Activated CD8-positive, alpha-beta memory T cell treated with anti-CD3 and anti-CD28 coated beads for 48 hours (primary cell): ENCODE data around the gene UBE2E1.

Source experiments
- DNase-seq, 3 experiments: peaks; one replicate each; pipeline ENCODE4 v3.0.0-alpha.2; 2020; ENCODE audit warnings: low read depth in 2 of 3, low spot score in 2 of 3

The UBE2E1 gene

DNA sequence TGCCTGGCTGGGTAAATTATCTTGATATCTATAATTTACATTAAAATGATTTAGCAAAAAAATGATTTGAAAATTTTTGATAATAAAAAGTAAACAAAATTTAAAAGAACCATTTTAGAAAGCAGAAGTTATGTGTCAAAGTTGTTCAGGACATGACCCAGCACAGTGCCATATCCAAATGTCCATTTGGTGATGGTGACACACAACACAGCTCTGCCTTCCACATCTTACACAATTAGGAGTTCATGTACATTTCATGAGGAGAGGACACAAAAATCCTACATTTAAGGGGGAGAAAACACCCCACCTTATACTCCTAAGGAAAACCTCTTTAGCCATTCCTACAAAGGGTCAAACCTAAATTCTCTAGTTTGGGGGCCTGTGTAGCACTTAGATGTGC is 10.7 kb upstream of the UBE2E1 start:
- DNase-seq, result no peak

DNA sequence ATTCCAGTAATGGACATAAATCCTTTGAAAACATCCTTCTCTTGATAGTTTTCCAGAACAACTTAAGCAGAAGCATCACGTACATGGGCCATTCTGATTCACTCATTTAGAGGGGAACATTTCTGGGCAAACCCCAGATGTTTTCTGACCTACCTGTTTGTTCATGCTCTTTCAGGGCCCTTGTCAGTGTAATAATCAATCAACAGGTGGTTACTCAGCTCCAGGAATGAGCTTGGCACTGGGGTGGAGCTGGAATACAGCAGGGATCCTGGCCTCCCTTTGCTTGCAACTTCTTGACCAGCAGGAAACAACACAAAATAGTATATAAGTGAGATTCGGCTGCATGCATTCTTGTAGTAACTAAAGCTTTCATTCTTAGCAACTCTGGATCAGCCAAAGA is 9.2 kb upstream of the UBE2E1 start:
- DNase-seq, result no peak

DNA sequence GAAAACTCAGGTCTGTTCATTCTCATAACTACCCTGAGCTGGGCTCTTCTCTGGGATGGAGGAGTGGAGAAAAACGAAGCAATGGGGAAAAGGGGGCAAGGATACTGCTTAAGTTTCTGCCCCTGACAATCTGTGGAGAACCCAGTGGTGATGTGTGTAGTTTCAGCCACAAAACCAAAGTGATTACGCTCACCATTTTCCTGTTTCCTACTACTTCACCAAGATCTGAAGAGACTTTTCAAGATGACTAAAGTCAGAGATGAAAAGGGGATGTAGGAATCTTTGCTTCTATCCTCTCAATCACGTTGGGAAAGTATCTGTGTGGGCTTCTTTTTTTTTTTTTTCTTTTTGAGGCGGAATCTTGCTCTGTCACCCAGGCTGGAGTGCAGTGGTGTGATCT is 8.3 kb upstream of the UBE2E1 start:
- DNase-seq, result no peak

DNA sequence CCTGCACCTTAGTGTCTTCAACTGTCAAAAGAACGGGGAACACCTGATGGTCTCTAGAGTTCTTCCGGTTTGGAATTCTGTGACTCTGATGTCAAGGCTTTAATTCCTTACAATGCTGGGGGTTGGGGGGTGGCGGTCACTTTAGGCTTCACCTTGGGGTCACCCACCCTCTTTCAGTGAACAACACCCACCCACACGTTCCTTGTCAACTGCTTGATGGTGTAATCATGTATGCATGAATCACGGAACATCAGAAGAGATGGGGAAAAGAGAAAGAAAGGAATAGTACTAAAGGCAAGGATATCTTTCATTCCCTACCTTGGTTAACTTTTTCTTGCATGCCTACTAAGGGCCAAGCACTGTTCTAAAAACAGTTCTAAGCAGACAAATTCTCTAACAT is 7.3 kb upstream of the UBE2E1 start:
- DNase-seq, result no peak

DNA sequence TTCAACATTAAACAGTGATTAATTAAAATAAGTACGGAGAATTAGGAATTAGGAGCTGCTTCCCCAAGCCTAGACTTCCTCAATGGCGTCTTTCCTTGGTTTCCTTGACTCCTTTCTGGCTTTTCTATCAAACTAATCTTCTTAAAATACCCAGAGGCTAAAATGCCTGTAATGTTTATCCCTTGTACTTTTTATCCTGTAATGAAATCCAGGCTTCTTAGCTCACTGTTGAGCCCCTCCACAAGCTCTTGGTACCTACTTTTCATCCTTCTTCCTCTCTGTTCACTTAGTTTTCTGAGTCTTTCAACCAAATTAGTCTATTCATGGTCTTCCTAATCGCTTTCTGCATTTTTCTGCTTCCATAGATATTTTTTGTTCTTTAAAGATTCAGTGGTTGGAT is 6.9 kb upstream of the UBE2E1 start:
- no peak for DNase-seq

DNA sequence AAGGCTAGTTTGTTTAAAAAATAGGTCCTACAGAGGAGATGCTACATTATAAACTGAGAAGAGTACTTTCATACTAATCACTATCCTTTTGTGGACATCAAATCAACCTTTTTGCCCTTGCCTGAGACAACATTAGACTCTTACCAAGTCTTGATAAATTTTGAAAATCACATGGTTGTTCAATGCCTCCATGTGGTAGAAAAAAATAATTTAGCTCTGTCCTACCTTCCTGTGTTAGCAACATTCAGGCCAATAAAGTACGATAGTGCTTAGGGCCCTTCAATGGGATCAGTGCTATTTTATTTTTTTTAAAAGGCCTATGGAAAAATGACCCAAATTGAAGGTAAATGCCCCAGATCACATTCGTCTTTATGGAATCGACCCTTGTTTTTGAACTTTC is 5.0 kb upstream of the UBE2E1 start:
- DNase-seq, result no peak

DNA sequence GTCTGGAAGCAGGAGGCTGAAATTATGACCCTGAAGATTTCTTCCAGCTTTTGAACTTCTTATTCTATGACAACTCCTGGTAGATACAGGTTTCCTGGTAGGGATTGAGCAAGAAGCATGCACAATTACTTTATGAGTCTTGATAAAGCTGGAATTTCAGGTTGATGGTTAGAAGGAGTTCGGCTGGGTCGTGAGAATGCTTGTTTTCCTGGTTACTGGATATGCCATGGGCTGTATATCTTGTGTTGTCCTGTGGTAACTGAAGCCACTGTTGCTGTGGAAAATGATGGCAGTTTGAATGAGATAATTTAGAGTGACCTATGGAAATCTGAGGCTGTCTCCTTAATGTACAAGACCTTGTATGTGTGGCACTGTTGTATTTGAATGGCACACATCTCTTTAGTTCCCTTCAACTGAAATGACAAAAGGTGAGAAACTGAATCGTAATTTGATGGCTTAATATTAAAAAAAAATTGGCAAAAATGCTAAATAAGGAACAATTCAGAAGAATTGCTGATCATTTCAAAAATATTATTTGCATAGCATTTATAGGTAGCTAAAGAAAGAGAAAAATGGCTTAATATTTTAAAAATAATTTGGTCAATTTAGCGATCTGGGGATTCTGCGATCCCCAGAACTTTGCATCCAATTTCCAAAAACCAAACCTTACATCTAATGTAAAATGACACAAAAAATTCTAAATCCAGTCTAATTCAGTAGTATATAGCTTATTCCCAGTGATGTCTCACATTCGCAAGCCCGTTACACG is 1.1 kb upstream of the UBE2E1 start:
- DNase-seq, result no peak

DNA sequence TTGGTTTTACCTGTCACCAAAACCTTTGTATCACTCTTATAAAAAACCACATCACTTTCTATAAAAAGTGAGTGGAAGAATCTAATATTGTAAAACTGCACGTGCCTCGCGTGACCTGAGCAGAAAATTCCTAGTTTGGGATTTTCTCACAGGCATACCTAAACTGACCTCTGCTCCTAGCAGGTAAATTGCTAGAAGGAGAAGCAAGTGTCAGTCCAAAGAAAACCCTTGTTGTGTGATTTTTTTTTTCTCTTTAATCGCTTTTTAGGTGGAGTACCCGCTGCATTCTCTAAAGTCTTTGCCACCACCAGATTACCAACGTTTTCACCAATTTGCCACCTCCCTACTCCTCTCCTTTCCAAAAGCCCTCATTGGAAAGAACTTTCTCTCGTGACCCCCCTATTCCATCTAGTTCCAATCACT is 534 bp upstream of the UBE2E1 start:
- no peak for DNase-seq

DNA sequence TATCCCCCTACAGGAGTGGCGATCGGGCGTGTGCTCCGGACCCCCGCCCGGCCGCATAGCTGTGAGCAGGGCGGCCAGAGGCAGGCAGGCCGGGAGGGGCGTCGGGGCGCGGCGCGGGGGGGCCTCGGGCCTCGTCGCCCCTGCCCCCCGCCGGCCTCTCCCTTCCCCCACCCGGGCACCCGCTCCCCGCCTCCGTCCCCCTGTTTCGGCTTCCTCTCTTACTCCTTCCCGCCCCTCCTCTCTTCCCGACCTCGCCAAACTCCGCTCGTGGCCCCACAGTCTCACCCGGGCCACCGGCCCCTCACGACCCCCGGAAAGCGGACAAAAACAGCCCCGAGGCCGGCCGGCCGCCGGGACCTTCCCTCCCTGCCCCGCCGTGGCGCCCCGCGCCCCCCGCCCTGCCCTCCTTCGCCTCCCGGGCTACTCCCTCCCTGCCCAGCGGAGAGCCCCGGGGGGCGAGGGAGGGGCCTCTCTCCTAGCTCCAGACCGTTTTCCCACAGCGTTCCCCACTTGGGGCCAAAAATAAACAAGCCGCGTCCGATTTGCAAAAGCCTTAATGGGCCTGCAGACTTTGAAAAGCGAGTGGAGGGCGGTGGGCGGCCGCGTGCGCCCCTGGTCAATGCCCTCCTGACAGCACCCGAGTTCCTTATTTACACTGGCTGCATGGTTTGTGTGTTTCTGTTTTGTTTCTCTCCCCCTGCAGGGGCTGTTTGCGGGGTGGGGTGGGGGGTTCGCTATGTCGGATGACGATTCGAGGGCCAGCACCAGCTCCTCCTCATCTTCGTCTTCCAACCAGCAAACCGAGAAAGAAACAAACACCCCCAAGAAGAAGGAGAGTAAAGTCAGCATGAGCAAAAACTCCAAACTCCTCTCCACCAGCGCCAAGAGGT is 1.0 kb downstream of the UBE2E1 start:
- peak in 1 of 3 experiments; percentile 12 for DNase-seq

DNA sequence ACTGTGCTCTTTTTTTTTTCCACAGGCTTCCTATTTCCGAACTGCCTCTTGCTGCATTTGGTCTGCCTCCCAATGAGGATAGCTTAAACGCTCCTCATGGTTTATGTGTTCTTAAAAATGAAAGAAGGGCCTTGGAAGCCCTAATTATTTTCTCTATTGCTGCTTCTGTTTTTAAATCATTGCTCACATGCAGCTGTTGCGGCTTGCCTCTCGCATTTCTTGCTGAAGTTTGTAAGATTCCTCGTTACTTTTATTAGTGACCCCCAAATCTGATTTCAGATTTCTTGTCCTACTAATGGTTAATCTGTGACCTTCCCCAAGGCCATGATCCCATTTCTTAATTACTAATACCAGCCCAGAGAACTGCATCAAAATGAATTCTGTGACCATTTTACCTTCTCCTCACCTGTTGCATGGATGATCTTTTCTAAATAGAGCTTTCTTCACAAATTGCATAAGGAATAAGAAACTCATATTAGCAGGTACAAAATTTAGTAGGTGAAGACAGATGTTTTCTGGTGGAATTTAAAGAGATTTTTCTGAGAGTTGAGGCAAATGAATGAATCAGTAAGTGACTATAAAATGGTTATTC is 1.8 kb downstream of the UBE2E1 start:
- no peak for DNase-seq

DNA sequence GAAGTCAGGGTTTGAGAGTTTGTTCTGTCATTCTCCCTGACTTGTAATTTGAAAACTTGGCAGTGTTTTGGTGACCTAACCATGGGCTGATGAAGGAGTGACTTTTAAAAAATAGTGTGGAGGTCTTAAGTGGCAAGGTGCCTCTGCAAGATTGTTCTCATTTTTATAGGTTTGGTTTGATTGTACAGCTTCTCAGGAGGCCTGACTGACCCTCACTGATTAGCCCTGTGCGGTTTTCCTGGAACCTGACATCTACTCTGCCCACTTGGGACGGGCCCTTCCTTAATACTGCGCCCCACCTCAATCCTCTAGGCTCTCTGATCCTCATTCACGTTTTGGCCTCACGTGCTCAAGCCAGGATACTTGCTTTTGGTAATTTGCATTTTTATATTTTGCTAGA is 2.8 kb downstream of the UBE2E1 start:
- DNase-seq, result no peak

DNA sequence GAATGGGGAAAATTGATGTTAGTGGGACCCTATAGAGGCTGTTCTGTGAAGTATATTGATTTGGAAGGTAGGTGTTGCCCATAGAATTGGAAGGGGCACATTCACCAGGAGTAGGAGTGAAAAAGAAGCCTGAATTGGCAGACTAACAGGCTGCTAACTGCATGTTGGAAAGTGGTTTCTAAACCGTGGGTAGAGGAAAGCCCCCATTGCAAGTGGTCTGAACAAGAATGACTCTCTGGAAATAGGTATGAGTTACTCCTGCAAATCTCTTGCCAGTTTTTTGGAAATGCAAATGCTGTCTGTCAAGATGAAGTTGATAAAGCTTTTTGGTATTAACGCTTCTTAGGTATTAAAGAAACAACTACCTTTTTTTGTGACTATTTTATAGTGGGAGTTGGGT is 3.5 kb downstream of the UBE2E1 start:
- DNase-seq, result no peak

DNA sequence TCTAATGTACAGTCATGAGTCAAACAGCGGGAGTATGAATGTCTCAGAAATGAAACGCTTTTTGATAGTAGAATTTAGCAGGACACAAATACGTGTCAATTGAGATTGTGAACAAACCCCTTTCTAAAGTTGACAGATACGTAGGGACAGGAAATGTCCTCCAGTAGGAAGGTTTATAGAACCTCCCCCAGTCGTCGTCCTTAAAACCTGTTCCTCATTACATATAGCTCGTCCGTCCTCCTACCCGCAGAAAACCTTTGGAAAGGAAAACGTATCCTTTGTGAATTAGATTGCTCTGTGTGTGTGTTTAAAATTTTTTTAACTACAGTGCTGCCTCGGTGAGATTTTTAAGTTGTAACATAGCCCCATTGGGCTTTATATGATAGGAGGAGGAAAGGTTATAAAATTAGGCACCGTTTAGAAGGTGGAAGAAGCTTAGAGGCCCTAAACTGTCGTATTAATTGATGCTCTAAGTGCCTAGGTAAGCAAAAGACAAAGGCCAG is 4.1 kb downstream of the UBE2E1 start:
- DNase-seq, result no peak

DNA sequence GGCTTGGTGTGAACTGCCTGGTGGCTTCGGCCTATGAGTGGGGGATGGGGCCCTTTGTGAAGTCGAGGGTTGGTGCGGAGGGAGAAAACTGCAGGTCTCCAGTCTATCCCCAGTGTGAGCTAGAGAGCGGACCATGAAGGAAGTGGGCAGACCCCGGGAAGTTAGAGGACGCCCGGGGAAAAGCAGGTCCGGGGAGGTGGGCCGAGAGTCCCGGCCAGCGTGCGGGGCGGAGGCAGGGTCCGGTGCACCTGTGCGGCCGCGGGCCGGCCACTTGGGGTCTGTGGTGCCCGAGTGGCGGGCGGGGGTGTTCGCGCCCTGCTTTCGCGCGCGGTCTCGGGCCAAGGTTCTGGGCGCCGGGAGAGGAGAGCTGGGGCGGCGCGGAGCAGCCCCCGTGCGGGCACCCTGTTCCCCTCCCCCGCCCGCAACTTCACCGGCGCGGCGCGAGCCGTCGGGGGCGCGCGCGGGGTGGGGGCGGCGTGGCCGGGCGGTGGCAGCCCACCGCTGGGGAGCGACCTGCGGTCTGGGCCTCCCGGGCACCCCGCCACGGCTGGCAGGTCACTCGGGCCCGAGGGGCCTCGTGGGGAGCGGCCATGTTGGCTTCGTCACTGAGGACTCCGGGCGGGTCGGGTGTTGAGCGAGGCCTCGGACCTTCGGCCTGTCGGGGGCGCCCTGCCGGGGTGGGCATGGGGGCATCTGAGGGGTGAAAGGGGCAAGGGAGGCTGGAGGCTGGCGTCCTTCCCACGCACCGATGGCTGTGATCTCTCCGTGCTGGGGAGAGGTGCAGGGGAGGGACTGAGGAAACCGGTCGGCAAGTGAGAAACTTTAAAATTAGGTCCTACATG is 4.8 kb downstream of the UBE2E1 start:
- peak in 1 of 3 experiments; percentile 40 for DNase-seq

DNA sequence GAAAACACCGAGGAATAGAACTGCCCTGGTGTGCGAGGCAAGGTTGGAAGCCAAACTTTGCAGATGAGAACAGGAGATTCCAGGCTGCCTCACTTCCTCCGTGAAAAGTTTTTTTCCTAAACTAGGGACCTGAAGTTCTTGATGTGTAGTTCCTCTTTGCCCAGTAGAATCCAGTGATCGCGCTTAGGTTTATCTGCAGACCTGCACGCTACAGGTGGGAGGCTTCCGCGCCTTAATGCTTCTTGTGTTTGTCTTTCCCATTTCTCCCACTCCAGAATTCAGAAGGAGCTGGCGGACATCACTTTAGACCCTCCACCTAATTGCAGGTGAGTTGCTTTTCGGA is 5.4 kb downstream of the UBE2E1 start:
- DNase-seq, result no peak

DNA sequence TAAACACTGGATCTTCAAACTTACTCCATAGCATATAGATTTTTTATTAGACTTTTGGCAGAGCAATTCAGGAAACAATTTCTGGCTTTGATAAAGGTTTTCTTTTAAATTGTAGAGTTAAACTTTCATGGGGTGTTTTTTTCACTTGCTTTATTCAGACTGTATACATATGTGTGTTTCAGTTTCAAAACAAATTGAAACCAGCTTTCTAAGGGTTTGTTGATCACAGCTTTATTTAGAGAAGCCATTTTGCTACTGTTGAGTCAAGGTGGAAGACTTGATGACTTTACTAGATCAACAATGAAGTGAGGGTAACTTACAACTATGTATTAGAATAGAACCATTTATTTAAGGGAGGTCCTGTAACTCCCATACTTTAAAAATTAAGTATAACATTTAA is 6.2 kb downstream of the UBE2E1 start:
- no peak for DNase-seq

DNA sequence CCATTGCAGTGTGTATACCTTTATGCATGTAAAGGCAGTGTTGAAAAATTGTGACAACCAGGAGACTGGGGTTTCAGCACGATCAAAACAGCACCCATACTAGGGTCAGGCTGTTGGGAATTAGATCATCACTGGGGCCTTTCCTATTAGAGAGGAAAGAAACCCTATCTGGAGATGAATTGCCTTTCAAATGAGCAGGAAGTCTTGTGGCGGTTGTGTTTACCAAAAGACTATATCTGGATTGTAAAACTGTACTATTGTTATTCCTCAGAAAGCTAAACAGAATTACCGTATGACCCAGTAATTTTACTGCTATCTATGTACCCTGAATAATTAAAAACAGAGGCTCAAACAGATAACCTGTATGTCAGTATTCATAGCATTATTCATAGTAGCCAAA is 10.1 kb downstream of the UBE2E1 start:
- DNase-seq, result no peak

DNA sequence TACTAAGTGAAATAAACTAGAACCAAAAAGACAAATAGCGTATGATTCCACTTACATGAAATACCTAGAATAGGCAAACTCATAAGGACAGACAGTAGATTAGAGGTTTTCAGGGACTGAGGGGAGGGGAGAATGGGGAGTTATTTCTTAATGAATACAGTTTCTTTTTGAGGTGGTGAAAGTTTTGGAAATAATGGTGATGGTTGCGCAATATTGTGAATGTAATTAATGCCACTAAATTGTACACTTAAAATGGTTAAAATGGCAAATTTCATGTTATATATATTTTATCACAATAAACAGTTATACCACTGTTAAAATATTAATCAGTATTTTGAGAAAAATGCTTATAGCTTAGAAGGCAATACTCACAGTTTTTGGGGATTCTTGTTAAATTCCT is 11.0 kb downstream of the UBE2E1 start:
- no peak for DNase-seq

DNA sequence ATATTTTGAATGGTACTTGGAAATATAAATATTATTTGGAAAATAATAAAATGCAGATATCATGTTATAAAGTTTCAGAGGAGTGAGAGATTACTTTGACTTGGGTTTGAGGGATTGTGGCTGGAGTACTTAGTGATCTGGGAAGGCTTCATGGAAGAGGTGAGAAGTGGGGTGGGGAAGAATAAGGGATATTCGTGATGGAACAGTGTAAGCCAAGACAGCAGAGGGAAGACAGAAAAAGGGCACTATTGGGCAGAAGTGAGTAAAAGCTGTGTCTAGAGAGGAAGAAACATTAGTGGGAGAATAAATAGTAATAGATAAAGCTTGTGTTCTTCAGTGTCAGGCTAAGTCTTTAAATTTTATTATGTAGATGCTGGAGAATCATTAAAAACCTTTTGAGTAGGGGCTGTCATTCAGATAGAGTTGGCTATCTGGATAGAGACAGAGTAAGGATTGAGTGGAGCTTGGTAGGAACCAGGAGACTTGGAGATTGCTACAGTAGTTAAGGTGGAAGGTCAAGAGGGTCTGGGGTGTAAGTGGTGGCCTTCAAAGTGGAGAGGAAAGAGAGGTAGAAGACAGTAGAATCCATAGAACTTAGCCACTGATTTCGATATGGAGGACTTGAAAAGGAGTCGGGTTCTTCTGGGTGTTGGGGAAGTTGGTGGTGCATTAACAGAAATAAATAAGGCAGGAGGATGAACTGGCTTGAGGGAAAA is 11.9 kb downstream of the UBE2E1 start:
- no peak for DNase-seq

DNA sequence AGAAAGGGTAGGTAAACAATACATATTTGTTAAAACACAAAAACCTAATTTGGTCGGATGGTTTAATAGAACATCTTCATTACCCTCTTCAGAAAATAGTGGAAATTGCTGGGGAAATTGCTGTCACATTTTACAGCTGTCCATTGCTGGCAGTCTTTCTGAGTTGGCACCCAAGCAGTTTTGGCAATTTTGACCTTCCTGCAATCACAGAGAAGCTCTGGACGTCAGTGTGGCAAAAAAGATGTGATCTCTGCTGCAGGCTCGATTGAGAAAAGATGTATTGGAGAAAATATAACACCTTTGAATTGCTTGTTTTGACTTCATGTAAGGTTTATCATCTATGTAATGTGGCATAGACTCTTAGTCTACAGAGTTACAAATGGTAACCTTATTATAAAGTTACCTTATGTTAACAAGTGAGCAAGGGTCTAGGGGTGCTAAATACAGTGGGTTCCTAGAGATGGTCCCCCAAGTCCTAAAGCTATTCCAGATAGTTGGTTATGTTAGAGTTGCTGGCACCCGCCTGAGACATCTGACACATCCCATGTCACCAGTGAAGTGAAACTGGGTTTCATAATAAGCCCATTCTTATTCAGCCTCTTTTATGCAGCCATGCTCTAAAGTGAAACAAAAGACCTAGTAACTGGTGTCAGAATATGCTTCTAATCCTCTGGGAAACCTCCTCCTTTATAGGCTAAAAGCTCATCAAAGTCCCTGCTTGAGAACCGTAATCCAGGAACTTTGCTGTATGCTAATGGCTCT is 14.0 kb downstream of the UBE2E1 start:
- no peak for DNase-seq
